CD4-positive, alpha-beta memory T cell (primary cell): ENCODE measurements around the gene ZNF586. TPM values are rescaled to one million over a fixed set of nuclear protein-coding genes. Genes with fewer than 3 reads are reported as not detected.
A peak's percentile ranks its signal among the peaks of the same experiment; 100 is the strongest.
"Not testable (repeated sequence)": the region's sequence is repeated elsewhere in the genome, so short reads cannot be mapped to it uniquely, and the experiment has no call there.

ENCODE experiments used
- CTCF ChIA-PET: fragments of 350-600 bp; sonication (Branson Sonifier 250); formaldehyde crosslinking; loops from one replicate; lab custom pipeline; 2021; ENCODE audit warnings: inconsistent platforms; ENCODE audit not compliant: partially characterized antibody; lab: Charles Lee
- POLR2A ChIA-PET: fragments of 350-600 bp; sonication (Branson Sonifier 250); formaldehyde crosslinking; loops from one replicate; lab custom pipeline; 2021; ENCODE audit not compliant: partially characterized antibody; lab: Charles Lee
- DNase-seq, 5 donors: peaks; one replicate each; pipeline versions ENCODE4 v3.0.0 to v3.0.0-alpha.2; 2020 to 2022; ENCODE audit warnings: mixed read lengths in 1 of 5
- H3K27ac ChIP-seq: one replicate; pipeline ENCODE4 v1.7.0; 2013; ENCODE audit warnings: low read depth, low read length
- H3K27me3 ChIP-seq: 2 replicates; pipeline ENCODE4 v1.7.0; 2013; ENCODE audit warnings: mild to moderate bottlenecking, low read length, moderate library complexity; ENCODE audit not compliant: insufficient read depth
- H3K36me3 ChIP-seq: 2 replicates; pipeline ENCODE4 v1.7.0; 2013; ENCODE audit warnings: mild to moderate bottlenecking, low read length, moderate library complexity; ENCODE audit not compliant: insufficient read depth
- H3K4me1 ChIP-seq: 2 replicates; pipeline ENCODE4 v1.7.0; 2013; ENCODE audit warnings: mild to moderate bottlenecking, low read length, moderate library complexity; ENCODE audit not compliant: insufficient read depth
- H3K4me3 ChIP-seq, 2 donors: one replicate each; pipeline ENCODE4 v1.7.0; 2013; ENCODE audit warnings: low read length in 2 of 2, mild to moderate bottlenecking in 1 of 2
- H3K9me3 ChIP-seq, 2 donors: one replicate each; pipeline ENCODE4 v1.7.0; 2013; ENCODE audit warnings: low read length in 2 of 2, control low read depth in 1 of 2; ENCODE audit not compliant: control insufficient read depth in 1 of 2
- H3K27ac Mint-ChIP-seq, 7 donors: one replicate each; pipeline ENCODE4 v1.8.0; 2020 to 2021; ENCODE audit warnings: mixed read lengths in 7 of 7, mild to moderate bottlenecking in 6 of 7, inconsistent platforms in 3 of 7, moderate library complexity in 3 of 7
- H3K27me3 Mint-ChIP-seq, 2 donors: one replicate each; pipeline ENCODE4 v1.8.0; 2020 to 2021; ENCODE audit warnings: mixed read lengths in 2 of 2
- H3K36me3 Mint-ChIP-seq, 2 donors: one replicate each; pipeline ENCODE4 v1.8.0; 2020 to 2021; ENCODE audit warnings: mixed read lengths in 2 of 2, inconsistent platforms in 1 of 2, mild to moderate bottlenecking in 1 of 2
- H3K4me1 Mint-ChIP-seq, 4 donors: one replicate each; pipeline ENCODE4 v1.8.0; 2020 to 2021; ENCODE audit warnings: mixed read lengths in 4 of 4, mild to moderate bottlenecking in 1 of 4
- H3K4me3 Mint-ChIP-seq, 8 donors: one replicate each; pipeline ENCODE4 v1.8.0; 2020 to 2021; ENCODE audit warnings: mixed read lengths in 8 of 8, mild to moderate bottlenecking in 7 of 8, moderate library complexity in 6 of 8, inconsistent platforms in 3 of 8
- H3K9me3 Mint-ChIP-seq, 8 donors: one replicate each; pipeline ENCODE4 v1.8.0; 2020 to 2021; ENCODE audit warnings: mixed read lengths in 8 of 8, mild to moderate bottlenecking in 5 of 8, inconsistent platforms in 3 of 8, moderate library complexity in 1 of 8
- intact Hi-C: fragments of 100-400 bp; cut with micrococcal nuclease; formaldehyde crosslinking; loops from one replicate; pipeline ENCODE4 v1.15.1; 2023
- polyA plus RNA-seq, 2 donors: library from polyadenylated mRNA; unstranded; fragments of 300-500 nt; fragmentation: Illumina TruSeq; gene quantifications; one replicate each; pipeline ENCODE4 v1.2.3, GENCODE V29; 2021
- total RNA-seq, 2 experiments: library from RNA; stranded (reverse); gene quantifications; one replicate each; pipeline ENCODE4 v1.2.3, GENCODE V29; 2021

The ZNF586 gene
- total and polyA plus RNA-seq, 4 experiments from 2014 or later = 15.0 to 51.7 (median 35.1) TPM

- peaks cover 0 to 15% (median 8%) of the 10 kb centered on the region in 4 donors for H3K4me1 Mint-ChIP-seq
- no peaks in the 10 kb centered on the region for H3K27me3 Mint-ChIP-seq
- no peak overlapping the region for H3K4me3 Mint-ChIP-seq
- H3K4me1 ChIP-seq = no peaks in the 10 kb centered on the region
- no peaks in the 10 kb centered on the region for H3K27me3 ChIP-seq
- peaks cover 9 to 68% (median 60%) of the 10 kb centered on the region in 8 donors for H3K9me3 Mint-ChIP-seq
- H3K27ac Mint-ChIP-seq = no peak overlapping the region
- POLR2A ChIA-PET = no interaction called here
- peaks cover 56 to 59% of the 10 kb centered on the region in 2 donors for H3K36me3 Mint-ChIP-seq
- peaks cover 0 to 33% of the 10 kb centered on the region in 2 donors for H3K9me3 ChIP-seq
- CTCF ChIA-PET = no interaction called here
- no peak overlapping the region for H3K27ac ChIP-seq
- H3K36me3 ChIP-seq = peaks cover 3% of the 10 kb centered on the region
- H3K4me3 ChIP-seq = no peak overlapping the region
- intact Hi-C loops = no loop called here
- DNase-seq = no peak
Measured at GRCh38 chr19:57789288-57789687, 19.8 kb downstream of the ZNF586 start.

GRCh38 chr19:57796580-57796979 lies 27.1 kb downstream of the ZNF586 start:
- Mint-ChIP-seq H3K36me3 (peaks cover 40 to 44% of the 10 kb centered on the region in 2 donors), H3K9me3 (peaks cover 0 to 20% (median 6%) of the 10 kb centered on the region in 8 donors)
- H3K4me3 Mint-ChIP-seq, CTCF ChIA-PET, H3K27ac Mint-ChIP-seq, H3K36me3 ChIP-seq, intact Hi-C loops, H3K4me1 Mint-ChIP-seq, DNase-seq, POLR2A ChIA-PET, H3K9me3 ChIP-seq, H3K4me1 ChIP-seq, H3K27ac ChIP-seq, H3K4me3 ChIP-seq, H3K27me3 Mint-ChIP-seq, H3K27me3 ChIP-seq: not testable (repeated sequence)

- Histone ChIP-seq H3K4me1 (no peaks in the 10 kb centered on the region), H3K27me3 (no peaks in the 10 kb centered on the region), H3K27ac (no peak overlapping the region), H3K36me3 (peaks cover 5% of the 10 kb centered on the region), H3K9me3 (no peaks in the 10 kb centered on the region), H3K4me3 (no peak overlapping the region)
- Mint-ChIP-seq H3K4me1 (peaks cover 10 to 24% (median 13%) of the 10 kb centered on the region in 4 donors), H3K36me3 (peaks cover 19 to 31% of the 10 kb centered on the region in 2 donors), H3K9me3 (peaks cover 0 to 3% (median 0%) of the 10 kb centered on the region in 8 donors), H3K4me3 (no peak overlapping the region), H3K27me3 (no peaks in the 10 kb centered on the region), H3K27ac (peak overlapping the region in 1 of 7 donors; percentile 10)
- ChIA-PET CTCF (no interaction called here), POLR2A (interaction anchor here (0.8 to 1.7 kb wide), 4 partner anchors 14 to 73 kb away, joined by 3 to 4 read pairs (median 4); partner anchors contain the start of genes ZNF552 and ZNF671)
- no peak for DNase-seq
- intact Hi-C loops = no loop called here
Measured at GRCh38 chr19:57800696-57801095, 31.2 kb downstream of the ZNF586 start.

GRCh38 chr19:57802269-57802668 lies 32.8 kb downstream of the ZNF586 start:
- peaks cover 10 to 24% (median 14%) of the 10 kb centered on the region in 4 donors for H3K4me1 Mint-ChIP-seq
- DNase-seq = no peak
- Histone ChIP-seq H3K4me3 (no peak overlapping the region), H3K4me1 (no peaks in the 10 kb centered on the region), H3K27ac (no peak overlapping the region), H3K9me3 (no peaks in the 10 kb centered on the region), H3K36me3 (no peaks in the 10 kb centered on the region), H3K27me3 (no peaks in the 10 kb centered on the region)
- ChIA-PET POLR2A (interaction anchor here (1.7 kb wide), 1 partner anchor 12 kb away, joined by 4 read pairs; the partner anchor contains the start of gene ZNF552), CTCF (interaction anchor here (0.6 kb wide), 1 partner anchor 290 kb away, joined by 3 read pairs; no protein-coding TSS in a partner anchor)
- no peak overlapping the region for H3K4me3 Mint-ChIP-seq
- H3K9me3 Mint-ChIP-seq = peaks cover 0 to 3% (median 0%) of the 10 kb centered on the region in 8 donors
- H3K27ac Mint-ChIP-seq = no peak overlapping the region
- no peaks in the 10 kb centered on the region for H3K27me3 Mint-ChIP-seq
- H3K36me3 Mint-ChIP-seq = peaks cover 16 to 28% of the 10 kb centered on the region in 2 donors
- intact Hi-C loops = no loop called here

GRCh38 chr19:57803265-57803593 lies 33.8 kb downstream of the ZNF586 start:
- no peak overlapping the region for H3K27ac ChIP-seq
- no peaks in the 10 kb centered on the region for H3K4me1 ChIP-seq
- no peak overlapping the region for H3K4me3 ChIP-seq
- intact Hi-C loops = no loop called here
- ChIA-PET CTCF (no interaction called here), POLR2A (no interaction called here)
- no peak for DNase-seq
- peaks cover 8% of the 10 kb centered on the region for H3K36me3 ChIP-seq
- H3K36me3 Mint-ChIP-seq = peaks cover 23 to 35% of the 10 kb centered on the region in 2 donors
- peaks cover 0 to 3% (median 0%) of the 10 kb centered on the region in 8 donors for H3K9me3 Mint-ChIP-seq
- H3K27ac Mint-ChIP-seq = peak overlapping the region in 1 of 7 donors; percentile 26
- peak overlapping the region in 6 of 8 donors; percentile 37 to 76 (median 56) for H3K4me3 Mint-ChIP-seq
- no peaks in the 10 kb centered on the region for H3K9me3 ChIP-seq
- no peaks in the 10 kb centered on the region for H3K27me3 ChIP-seq
- no peaks in the 10 kb centered on the region for H3K27me3 Mint-ChIP-seq
- peaks cover 10 to 24% (median 14%) of the 10 kb centered on the region in 4 donors for H3K4me1 Mint-ChIP-seq

GRCh38 chr19:57803594-57804325 lies 34.3 kb downstream of the ZNF586 start:
- POLR2A ChIA-PET = interaction anchor here (0.6 kb wide), 1 partner anchor 47 kb away, joined by 3 read pairs; no protein-coding TSS in a partner anchor
- Histone ChIP-seq H3K9me3 (no peaks in the 10 kb centered on the region), H3K36me3 (peaks cover 12% of the 10 kb centered on the region), H3K4me1 (no peaks in the 10 kb centered on the region), H3K27ac (no peak overlapping the region), H3K27me3 (no peaks in the 10 kb centered on the region), H3K4me3 (no peak overlapping the region)
- no peaks in the 10 kb centered on the region for H3K27me3 Mint-ChIP-seq
- H3K4me3 Mint-ChIP-seq = peak overlapping the region; percentile 37 to 76 (median 56)
- peaks cover 10 to 24% (median 14%) of the 10 kb centered on the region in 4 donors for H3K4me1 Mint-ChIP-seq
- peaks cover 0 to 3% (median 0%) of the 10 kb centered on the region in 8 donors for H3K9me3 Mint-ChIP-seq
- intact Hi-C loops = no loop called here
- DNase-seq = no peak
- H3K27ac Mint-ChIP-seq = peak overlapping the region in 3 of 7 donors; percentile 33 to 68 (median 54)
- peaks cover 23 to 41% of the 10 kb centered on the region in 2 donors for H3K36me3 Mint-ChIP-seq
- CTCF ChIA-PET = no interaction called here

GRCh38 chr19:57807541-57807940 lies 38.1 kb downstream of the ZNF586 start:
- Mint-ChIP-seq H3K4me1 (peaks cover 14 to 31% (median 21%) of the 10 kb centered on the region in 4 donors), H3K9me3 (peaks cover 0 to 3% (median 0%) of the 10 kb centered on the region in 8 donors), H3K4me3 (no peak overlapping the region), H3K27me3 (no peaks in the 10 kb centered on the region), H3K27ac (no peak overlapping the region), H3K36me3 (peaks cover 29 to 53% of the 10 kb centered on the region in 2 donors)
- DNase-seq = no peak
- Histone ChIP-seq H3K4me3 (no peak overlapping the region), H3K27me3 (no peaks in the 10 kb centered on the region), H3K4me1 (peaks cover under 1% of the 10 kb centered on the region), H3K36me3 (peaks cover 17% of the 10 kb centered on the region), H3K27ac (no peak overlapping the region), H3K9me3 (no peaks in the 10 kb centered on the region)
- CTCF ChIA-PET = no interaction called here
- intact Hi-C loops = no loop called here
- POLR2A ChIA-PET = interaction anchor here (2.3 kb wide), 1 partner anchor 12 kb away, joined by 8 read pairs; no protein-coding TSS in a partner anchor
